Stimulated activated CD4-positive, alpha-beta T cell treated with anti-CD3 and anti-CD28 coated beads, Interleukin-4, amount 100 ng/mL, for 48 hours (primary cell): ENCODE measurements around the gene LSAMP.

Source experiments
- DNase-seq, 2 donors: peaks; one replicate each; pipeline ENCODE4 v3.0.0-alpha.2; 2020; ENCODE audit warnings: low read depth in 2 of 2

The LSAMP gene

GRCh38 chr3:116354382-116354781, 90.9 kb downstream of the LSAMP start:
- DNase-seq = no peak

- no peak for DNase-seq
Measured at GRCh38 chr3:116350119-116350733, 95.1 kb downstream of the LSAMP start.

DNA sequence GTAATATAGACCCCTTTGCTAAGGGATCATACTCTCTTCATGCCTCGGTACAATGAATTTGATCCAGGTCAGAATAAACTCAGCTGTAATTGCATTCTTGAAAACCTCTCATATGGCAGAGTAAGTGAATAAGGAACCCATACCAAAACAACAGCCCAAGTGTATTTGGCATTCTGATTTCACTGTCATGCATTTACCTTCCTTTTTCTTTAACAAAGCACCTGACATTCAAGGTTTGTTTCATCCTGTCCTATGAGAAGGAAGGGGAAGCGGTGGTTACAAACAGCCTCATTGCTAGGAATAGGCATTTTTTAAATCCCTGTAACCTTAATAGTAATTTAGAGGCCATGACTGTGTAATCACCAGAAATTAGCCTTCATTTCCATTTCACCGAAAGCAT, 97.1 kb downstream of the LSAMP start:
- DNase-seq = no peak

DNA sequence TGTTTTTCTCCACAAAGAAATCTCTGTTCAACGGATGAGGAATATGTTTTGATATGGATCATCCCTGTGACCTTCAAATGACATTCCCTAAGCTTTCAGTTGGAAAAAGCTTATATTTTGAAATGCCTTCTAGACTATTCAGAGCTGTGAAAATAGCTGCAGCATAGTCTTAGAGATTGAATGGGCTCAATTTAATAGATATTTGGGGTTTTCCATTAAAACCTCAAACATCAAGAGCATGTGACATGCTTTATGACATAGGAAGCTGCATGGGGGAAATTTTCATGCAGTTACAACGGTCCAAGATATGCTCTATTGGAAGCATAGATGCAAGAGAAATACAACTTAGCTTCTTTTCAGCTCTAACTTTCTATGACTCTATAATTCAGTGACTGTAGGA, 102.8 kb downstream of the LSAMP start:
- DNase-seq = no peak

DNA sequence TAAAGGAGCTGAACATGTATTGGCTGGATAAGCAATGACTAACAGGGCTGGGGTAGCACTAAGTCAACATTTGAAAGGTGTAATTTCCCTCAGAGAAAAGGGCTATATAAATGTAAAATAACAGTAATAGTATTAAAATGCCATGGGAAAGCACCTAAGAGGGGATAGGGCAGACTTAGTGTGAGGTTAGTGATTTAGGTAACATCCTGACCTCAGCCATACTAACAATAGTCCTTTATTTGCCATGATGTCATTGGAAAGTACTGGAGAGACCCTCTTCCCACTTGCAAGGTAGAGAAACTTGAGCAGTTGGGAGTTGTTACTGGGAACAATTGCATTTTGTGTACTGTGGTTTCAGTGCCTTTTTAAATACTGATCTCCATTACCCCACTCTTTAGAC, 103.4 kb downstream of the LSAMP start:
- DNase-seq = no peak

DNA sequence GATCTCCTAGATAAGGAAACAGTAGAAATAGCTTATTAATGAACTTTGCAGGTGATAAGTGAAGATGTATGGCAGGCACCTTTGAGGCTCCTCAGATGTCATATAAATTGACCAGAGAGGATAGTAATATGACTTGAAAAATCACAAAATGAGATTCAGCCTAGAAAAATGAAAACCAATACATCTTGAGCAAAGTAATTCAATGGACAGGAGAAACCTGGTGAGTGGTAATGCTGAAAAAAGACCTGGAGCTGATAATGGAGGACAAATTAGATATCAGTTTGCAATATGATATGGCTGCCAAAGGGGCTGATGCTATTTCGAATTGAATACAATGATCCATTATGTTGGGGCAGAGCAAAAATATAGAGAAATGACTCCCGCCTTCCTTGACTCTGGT, 103.9 kb downstream of the LSAMP start:
- DNase-seq = no peak

DNA sequence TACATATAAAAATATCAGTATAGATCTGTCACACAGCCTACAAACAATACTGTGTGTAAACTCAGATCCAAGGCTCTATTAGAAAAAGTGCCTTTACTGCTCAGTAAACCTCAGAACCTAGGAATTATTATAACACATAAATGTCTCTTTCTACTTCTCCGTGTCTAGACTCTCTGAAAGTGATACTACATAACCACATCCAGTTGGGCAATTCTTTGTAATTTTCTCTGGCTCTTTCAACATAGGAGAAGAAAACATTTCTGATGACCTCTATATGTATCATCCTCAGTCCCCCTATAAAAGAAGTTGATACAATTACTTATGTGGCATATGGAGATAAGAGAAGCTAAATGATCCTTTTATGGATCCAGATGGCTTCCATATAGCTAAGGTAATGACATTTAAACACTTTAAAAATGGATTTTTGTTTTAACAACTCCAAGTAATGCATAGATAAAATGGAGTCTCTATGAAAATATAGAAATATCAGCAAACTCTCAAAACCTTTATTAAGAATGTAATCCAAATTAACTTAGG, 104.5 kb downstream of the LSAMP start:
- DNase-seq = no peak

GRCh38 chr3:116339441-116340028, 105.8 kb downstream of the LSAMP start:
- DNase-seq = no peak

DNA sequence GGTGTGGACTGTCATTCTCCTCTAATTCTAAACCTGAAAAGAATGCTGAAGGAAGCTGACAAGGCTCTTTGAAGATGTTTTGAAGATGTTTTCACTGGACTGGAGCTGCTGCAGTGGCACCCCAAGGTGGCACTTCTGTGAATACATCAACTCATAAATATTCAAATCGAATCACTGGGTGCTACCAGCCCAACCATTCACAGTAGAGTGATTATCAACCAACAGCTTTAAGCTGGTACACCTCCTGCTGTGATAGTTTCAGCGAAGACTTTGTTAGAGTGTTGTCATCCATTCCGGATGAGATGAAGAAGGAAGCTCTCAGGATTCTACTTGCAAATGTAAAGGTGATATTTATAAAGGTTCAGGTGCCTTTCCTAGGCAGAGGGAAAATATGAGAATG, 106.6 kb downstream of the LSAMP start:
- DNase-seq = no peak

DNA sequence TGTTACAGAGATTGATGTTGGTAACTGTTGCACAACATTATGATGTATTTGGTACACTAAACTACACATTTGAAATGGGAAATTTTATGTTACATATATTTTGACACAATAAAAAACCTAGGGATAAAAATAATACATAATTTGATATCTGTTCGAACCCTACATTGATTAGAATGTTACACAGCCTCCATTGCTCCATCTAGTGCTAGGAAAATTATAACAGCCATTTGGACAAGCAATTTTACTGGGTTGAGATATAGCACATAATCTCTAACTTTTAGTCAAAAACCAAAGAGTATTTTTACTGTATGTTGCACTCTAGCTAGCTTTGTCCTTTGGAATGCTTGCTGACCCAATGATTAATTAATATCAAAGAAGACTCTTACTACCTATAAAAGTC, 108.1 kb downstream of the LSAMP start:
- DNase-seq = no peak

GRCh38 chr3:116331380-116331779, 113.9 kb downstream of the LSAMP start:
- DNase-seq = no peak

- no peak for DNase-seq
Measured at GRCh38 chr3:116322750-116323375, 122.4 kb downstream of the LSAMP start.

- no peak for DNase-seq
Measured at GRCh38 chr3:116318370-116318769, 126.9 kb downstream of the LSAMP start.

- DNase-seq = no peak
Measured at GRCh38 chr3:116316771-116317170, 128.5 kb downstream of the LSAMP start.

GRCh38 chr3:116314476-116314875, 130.8 kb downstream of the LSAMP start:
- no peak for DNase-seq

- no peak for DNase-seq
Measured at GRCh38 chr3:116306720-116307119, 138.6 kb downstream of the LSAMP start.

- no peak for DNase-seq
Measured at GRCh38 chr3:116306149-116306548, 139.1 kb downstream of the LSAMP start.

- no peak for DNase-seq
Measured at GRCh38 chr3:116302087-116302747, 143.1 kb downstream of the LSAMP start.

DNA sequence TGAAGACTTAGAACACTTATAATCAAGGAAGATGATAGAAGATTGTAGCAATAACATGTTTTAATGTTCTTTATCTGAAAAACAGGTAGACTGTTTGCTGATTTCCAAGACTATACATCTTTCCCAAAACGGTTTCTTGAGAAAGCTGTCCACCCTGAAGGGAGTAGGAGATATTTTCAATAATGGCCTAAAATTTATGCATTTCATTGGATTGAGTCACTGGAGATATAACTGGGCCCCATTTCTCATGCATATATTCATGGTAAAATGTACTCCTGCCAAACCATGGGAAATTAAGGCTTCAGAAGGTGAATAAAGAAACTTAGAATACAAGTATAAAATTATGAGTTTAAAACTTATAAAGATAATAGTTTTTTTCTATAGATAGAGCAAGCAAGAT, 143.9 kb downstream of the LSAMP start:
- no peak for DNase-seq

- no peak for DNase-seq
Measured at GRCh38 chr3:116300226-116300625, 145.1 kb downstream of the LSAMP start.

- DNase-seq = no peak
Measured at GRCh38 chr3:116299646-116300081, 145.6 kb downstream of the LSAMP start.

GRCh38 chr3:116298151-116298550, 147.1 kb downstream of the LSAMP start:
- no peak for DNase-seq

DNA sequence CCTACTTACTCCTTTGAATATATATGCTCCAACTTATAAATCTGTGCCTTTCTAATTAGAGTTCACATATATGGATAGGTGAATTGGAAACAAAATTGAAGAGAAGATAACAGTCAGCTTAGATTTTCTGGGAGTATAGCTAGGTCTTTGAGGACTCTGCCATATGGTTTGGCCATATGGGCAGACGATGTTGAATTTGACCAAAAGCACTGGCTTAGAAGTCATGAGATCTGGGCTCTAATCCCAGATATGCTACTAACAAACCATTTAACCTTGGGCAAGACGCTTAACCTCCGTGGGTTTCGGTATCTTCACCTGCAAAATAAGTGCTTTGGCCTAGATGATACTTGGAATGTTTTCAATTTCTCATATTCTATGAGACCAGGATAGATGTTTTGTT, 154.1 kb downstream of the LSAMP start:
- DNase-seq = no peak
